Measurements from ENCODE around the gene ACBD6.

Gene ACBD6

GRCh38 chr1:180267211-180267561, 235.2 kb downstream of the ACBD6 start:
- DNase-seq: no peak

- DNase-seq: no peak
Observed at GRCh38 chr1:180266275-180267210, 235.8 kb downstream of the ACBD6 start.

DNA sequence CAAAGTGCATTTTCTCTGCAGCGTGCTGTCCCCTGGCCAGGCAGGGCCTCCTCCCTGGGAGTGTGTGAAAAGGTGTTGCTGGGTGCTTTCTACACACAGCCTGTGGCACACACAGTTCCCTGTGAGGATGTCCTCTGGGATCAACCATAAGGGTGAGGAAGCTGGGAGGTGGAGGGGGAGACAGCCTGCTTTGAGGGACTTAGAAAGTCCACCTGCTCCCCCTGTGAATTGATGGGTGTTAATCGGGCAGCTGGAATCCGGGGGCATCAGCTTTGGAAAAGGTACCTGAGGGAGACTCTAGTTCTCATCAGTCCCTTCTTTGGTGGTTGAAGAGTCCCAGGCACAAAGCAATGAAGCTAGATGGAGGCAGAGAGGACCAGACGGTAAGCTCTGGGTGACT, 236.5 kb downstream of the ACBD6 start:
- no peak for DNase-seq

DNA sequence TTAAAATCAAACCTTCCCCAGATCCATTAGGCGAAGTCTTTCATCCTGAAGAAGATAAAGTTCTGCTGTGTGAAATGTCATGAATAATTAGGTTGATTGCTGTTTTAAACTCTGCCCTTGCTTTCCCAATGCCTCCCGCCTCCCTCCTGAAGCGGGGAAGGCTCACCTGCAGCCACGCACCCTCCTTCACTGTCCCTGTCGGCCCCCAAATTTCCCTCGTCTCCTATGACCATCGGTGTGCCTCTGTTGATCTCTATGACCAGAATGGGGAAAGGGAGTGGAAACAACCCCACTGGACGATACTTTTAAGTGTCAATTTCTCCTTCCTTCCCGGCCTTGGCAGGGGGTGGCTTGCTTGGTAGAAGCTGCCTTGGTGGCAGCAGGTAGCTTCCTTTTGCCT, 237.2 kb downstream of the ACBD6 start:
- no peak for DNase-seq

DNA sequence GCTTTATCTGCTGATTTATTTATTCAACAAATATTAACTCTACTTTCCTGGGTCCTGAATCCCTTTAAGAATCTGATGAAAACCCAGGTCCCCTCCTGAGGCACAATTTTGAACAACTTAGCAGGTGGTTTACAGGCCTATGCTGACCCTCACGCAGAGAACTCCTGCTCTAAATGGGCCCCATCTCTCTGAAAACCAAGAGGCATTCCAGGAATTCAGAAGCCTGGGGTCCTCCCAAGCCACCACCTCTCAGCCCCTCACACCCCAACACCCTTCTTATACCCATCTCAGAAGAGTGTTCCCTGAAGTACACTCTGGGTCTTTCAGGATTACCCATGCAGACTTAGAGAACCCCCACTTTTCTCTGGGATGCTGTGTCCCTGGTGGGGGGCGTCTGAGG, 237.8 kb downstream of the ACBD6 start:
- DNase-seq: no peak

- DNase-seq: no peak
Observed at GRCh38 chr1:180262628-180263488, 239.5 kb downstream of the ACBD6 start.

GRCh38 chr1:180261524-180262155, 240.7 kb downstream of the ACBD6 start:
- DNase-seq: no peak

DNA sequence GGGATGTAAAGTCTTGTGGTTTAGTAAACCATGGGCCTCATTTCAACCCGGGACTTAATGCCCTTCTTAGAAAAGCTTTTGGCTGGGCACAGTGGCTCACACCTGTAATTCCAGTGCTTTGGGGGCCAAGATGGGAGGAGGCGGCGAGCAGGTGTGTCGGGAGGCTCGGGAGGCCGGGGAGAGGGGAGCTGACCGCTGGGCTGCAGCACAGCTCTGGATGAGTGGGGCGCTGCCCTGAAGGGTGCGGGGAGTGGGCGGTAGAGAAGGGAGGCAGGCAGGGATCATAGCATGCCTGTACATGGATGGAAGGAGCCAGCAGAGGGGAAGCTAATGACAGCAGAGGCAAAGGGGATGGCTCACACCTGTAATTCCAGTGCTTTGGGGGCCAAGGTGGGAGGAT, 241.3 kb downstream of the ACBD6 start:
- no peak for DNase-seq

DNA sequence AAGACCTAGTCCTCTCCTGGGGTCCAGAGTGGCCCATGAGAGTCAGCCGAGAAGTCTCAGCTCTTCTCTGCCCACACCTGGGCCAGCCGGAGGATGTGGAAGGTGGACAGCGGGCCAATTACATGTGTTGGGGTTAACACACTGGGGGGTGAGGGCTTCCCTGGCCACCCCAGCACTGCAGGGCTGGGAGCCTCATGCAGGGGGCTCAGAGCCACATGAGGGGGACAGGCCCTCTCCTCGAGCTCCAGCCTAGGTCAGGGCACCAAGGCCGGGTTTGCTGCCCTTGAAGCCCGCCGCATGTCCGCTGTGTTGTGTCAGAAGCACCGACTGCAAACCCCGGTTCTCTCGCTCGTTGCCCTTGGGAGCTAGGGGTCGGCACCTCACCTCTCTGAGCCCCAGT, 241.8 kb downstream of the ACBD6 start:
- DNase-seq: no peak

DNA sequence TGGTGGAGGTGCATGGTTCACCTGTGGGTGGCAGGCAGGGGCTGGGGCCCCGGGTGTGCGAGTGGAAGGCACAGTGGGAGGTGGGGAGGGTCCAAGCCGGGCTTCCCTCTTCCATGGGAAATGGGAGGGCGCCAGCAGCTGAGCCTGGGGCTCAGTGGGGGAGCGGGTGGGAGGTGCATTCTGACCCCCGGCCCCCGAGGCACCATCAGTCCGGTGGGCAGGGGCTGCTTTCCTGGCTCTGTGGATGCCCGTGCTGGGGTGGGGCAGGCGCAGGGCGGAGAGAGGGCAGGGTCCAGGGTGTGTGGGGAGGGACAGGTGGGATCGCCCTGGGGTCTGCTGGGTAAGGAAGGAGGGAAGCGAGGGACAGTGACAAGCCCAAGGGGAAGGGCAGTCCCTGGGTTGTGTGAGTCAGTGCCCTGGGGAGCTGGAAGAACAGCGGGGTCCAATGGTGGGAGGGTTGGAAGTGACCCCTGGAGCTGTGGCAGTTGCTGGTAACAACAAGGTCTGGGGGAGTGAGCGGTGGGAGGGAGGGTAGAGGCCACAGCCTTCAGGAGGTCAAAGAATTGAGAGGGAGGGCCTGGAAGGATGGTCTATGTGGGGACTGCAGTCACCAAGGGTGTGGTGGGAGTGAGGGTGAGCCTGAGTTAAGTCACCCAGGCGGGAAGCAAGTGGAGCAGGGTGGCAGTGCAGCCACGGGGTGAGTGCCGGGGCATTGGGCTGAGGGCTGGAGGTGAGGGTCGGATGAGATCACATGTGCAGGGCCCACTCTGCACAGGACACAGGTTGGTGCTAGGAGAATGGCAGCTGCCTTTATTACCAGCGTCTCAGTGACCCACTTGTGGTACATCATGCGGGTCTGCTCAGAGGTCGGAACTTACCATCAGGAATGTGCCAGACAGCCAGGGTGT, 242.7 kb downstream of the ACBD6 start:
- DNase-seq: no peak

- DNase-seq: no peak
Observed at GRCh38 chr1:180258935-180259334, 243.4 kb downstream of the ACBD6 start.

DNA sequence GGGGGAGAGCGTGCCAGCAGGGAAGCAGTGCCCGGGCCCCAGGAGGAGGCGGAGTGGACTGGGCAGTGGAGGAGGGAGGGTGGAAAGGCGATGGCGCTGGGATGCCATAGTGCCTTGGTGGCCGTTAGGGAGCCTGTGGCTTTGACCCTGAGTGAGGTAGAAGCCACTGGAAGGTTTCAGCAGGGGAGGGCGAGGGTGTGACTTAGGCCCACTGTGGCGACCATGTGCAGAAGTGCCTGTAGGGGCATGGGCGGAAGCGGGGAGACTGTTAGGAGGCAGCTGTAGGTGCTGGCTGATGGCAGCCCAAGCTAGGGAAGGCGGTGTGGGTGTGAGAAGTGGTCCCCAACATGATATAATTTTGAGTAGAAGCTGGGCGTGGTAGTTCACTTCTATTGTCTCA, 244.1 kb downstream of the ACBD6 start:
- no peak for DNase-seq

DNA sequence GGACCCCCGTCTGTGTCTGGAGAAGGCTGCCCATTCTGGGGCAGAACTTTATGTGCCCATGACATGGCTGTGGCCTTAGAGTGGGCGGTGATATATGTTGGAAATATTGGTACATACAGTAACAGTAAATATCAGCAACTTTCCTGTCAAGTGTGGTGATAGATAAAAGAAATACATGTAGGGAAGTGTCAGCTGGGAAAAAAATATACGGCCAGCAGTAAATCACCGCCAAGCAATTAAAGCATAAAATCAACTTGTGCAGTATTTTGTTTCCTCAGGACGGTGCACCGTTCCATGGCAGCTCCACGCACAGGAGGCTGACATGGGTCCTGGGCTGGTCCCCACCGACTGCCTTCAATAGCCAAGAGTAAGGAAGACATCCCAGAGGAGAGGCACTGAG, 244.9 kb downstream of the ACBD6 start:
- no peak for DNase-seq

- DNase-seq: no peak
Observed at GRCh38 chr1:180257028-180257386, 245.4 kb downstream of the ACBD6 start.

- peak in 1 of 2 experiments; percentile 49 for DNase-seq
Observed at GRCh38 chr1:180256341-180257027, 245.9 kb downstream of the ACBD6 start.

DNA sequence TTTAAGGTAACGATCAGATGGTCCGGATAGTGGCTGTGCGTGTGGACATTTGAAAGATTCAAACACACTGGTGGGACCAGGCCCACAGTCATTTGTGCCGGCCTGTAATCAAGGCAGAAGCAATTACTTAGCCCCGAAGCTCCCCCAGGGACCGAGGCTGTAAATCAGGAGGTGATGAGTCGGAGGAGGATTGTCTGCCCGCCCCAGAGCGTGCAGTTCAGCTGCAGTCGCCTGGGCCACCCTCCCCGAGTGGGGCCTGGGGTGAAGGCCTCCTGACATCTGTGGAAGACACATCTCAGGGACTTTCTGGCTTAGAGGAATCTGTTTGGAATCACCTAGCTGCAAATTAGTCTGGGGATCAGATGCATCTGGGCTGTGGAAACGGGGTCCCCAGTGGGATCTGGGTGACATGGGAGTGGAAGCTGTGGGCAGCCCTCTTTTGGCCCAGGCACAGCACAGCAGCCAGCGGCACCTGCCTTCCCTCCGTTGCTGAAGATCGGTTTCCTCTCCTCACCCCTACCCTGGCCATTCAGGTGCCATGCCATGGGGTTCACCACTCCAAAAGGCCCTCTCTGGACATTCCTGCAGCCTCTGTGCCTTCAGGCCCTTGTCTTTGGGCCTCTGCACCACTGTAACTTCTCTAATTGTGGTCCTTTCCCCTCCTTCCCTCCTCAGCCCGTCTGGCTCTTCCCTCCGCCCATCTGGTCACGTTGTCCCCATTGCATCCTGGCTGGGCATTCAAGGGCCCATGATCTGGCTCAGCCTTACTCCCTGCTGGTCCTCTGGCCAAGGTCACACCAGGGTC, 246.6 kb downstream of the ACBD6 start:
- peak in 1 of 2 experiments; percentile 64 for DNase-seq

DNA sequence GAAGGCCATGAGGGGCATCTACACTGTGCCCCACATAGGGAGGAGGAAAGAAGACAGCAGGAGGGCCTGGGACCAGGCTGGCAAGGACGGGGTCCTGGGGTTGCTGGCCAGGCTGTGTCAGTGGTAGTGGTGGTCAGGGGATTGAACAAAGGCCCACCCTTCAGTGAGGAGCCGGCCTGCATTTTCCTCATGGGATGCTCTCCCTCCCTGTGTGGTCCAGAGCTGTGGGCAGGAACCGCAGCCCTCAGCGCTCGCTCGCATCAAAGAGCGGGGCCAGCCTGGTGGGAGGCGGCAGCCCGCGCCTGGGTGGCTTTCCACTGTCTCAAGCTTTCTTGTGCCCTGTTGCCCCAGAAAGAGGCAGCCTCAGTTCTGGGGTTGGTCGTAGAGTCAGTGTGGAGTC, 247.5 kb downstream of the ACBD6 start:
- DNase-seq: no peak

- no peak for DNase-seq
Observed at GRCh38 chr1:180254496-180254819, 247.9 kb downstream of the ACBD6 start.

DNA sequence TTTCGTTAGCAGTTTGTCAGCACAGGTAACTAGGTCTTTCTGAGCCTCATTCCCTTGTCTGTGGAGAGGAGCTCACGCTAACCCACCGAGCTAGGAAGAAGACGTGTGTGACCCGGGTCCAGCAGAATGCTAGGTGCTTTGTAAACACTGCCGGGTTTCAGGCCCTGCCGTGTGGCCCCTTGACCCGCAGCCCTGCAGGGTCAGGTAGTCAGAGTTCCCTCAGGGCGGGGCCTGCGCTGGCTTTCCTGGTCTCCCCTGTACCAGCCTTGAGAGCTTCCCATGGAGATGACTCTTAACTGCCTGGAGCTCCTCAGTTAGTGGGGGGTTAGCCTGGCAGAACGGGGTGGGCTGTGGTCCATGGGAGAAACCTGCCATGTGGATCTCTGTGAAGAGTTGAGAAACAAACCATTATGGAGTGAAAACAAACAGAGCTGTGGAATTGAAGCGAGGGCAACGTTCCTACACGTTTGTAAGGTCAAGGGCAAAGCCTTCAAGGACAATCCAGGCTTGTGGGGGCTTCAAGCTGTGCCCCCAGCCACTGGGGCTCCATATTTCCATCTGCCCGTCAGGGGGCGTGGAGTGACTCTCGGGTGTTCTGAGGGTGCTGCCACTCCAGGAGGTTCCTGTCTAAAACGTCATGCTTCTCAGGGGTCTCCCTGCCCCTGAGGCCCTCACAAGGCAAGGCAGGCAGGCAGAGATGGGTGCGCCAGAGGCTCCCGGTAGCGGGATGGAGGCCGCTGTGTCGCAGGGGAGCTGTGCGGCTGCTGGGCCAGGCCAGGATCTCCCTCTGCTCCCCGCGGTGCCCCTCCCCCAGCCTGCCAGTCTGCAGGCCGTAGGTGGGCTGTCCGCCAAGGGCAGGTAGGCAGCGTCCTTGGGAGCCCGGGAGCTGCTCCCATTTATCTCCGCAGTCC, 248.5 kb downstream of the ACBD6 start:
- DNase-seq: no peak
